K562 (cell line): ENCODE results near the gene EXO5. TPM values are rescaled to one million over a fixed set of nuclear protein-coding genes. Genes with fewer than 3 reads are reported as not detected.

ENCODE experiments used
- BRD9 ChIP-seq: fragments of 450-650 bp; IDR thresholded peaks from 2 replicates; pipeline ENCODE4 v1.6.1; 2018; ENCODE audit warnings: low read depth; ENCODE audit not compliant: partially characterized antibody
- CXXC5 ChIP-seq: fragments of 250-450 bp; sonication (Bioruptor Pico); IDR thresholded peaks from 2 replicates; pipeline ENCODE4 v1.8.0; 2022; ENCODE audit warnings: inconsistent platforms, mild to moderate bottlenecking, moderate library complexity
- ERF ChIP-seq: fragments of 450-650 bp; formaldehyde crosslinking; IDR thresholded peaks from 2 replicates; pipeline ENCODE4 v1.4.0; 2020; ENCODE audit warnings: mild to moderate bottlenecking, mixed read lengths
- FOXP1 ChIP-seq: sonication (generic); formaldehyde crosslinking; IDR thresholded peaks from 2 replicates; pipeline ENCODE4 v1.8.0; 2022; ENCODE audit warnings: mild to moderate bottlenecking, missing genetic modification reagents
- GABPA ChIP-seq: fragments of 200-800 bp; sonication (Bioruptor generic); conservative IDR thresholded peaks from 2 replicates; pipeline ENCODE4 v1.6.1; 2016; ENCODE audit warnings: low read depth, missing genetic modification characterization, missing compliant biosample characterization
- HNRNPH1 ChIP-seq: fragments of 200-400 bp; formaldehyde crosslinking; optimal IDR thresholded peaks from 2 replicates; pipeline ENCODE3; 2017; ENCODE audit warnings: low read depth, mild to moderate bottlenecking, low read length, moderate library complexity
- MED1 ChIP-seq: sonication (generic); formaldehyde crosslinking; IDR thresholded peaks from 2 replicates; pipeline ENCODE4 v1.8.1; 2023; ENCODE audit warnings: missing genetic modification reagents, borderline replicate concordance
- MEF2A ChIP-seq: IDR thresholded peaks from 2 replicates; pipeline ENCODE4 v1.6.1; 2011; ENCODE audit warnings: low read depth, mild to moderate bottlenecking, low read length, moderate library complexity; ENCODE audit not compliant: control insufficient read depth
- polyA plus RNA-seq, 8 experiments: library from polyadenylated mRNA; depleted of rRNA in 4 of 8; stranded (reverse) in 5 of 8; unstranded in 3 of 8; fragments of >200 nt; fragmentation: Nextera tagmentation in 2 of 8; fragmentation: Illumina TruSeq in 1 of 8; extraction: Ambion mirVana in 2 of 8; extraction: Trizol in 1 of 8; gene quantifications; 2 replicates each; pipeline versions ENCODE4 v1.2.1 to v1.2.3, GENCODE V29; 2011 to 2014; ENCODE audit warnings: inconsistent platforms in 1 of 8, missing spikeins in 1 of 8
- total RNA-seq, 7 experiments: library from RNA; depleted of rRNA in 6 of 7; stranded (reverse); fragments of >200 nt in 6 of 7; fragmentation: Illumina TruSeq in 2 of 7; extraction: Trizol in 2 of 7; gene quantifications; 2 replicates each; pipeline versions ENCODE4 v1.2.1 to v1.2.3, GENCODE V29; 2011 to 2021; ENCODE audit warnings: low replicate concordance in 1 of 7
- TF ChIP-seq, protein P1 (sequence below): fragments of 450-650 bp; IDR thresholded peaks from 2 replicates; pipeline ENCODE4 v1.6.1; 2017; ENCODE audit warnings: antibody characterized with exemption
- TF ChIP-seq, protein P2 (sequence below): fragments of 450-650 bp; IDR thresholded peaks from 2 replicates; pipeline ENCODE4 v1.6.1; 2018; ENCODE audit warnings: mild to moderate bottlenecking, low read depth; ENCODE audit not compliant: partially characterized antibody
- TF ChIP-seq, protein P3 (sequence below): sonication (generic); formaldehyde crosslinking; IDR thresholded peaks from 2 replicates; pipeline ENCODE4 v1.8.1; 2022; ENCODE audit warnings: missing genetic modification reagents
- TF ChIP-seq, protein P4 (sequence below), 2 experiments: fragments of 150-350 bp in 1 of 2; IDR thresholded peaks; 2 replicates each; pipeline ENCODE4 v1.6.1; 2012 to 2016; ENCODE audit warnings: low read depth in 2 of 2, low read length in 2 of 2, mild to moderate bottlenecking in 1 of 2, moderate library complexity in 1 of 2

The EXO5 gene
- total and polyA plus RNA-seq, 9 of the 15 experiments (the other 6 are each of a cell fraction or from before 2014, with no cell fraction given) = 1.1 to 4.3 (median 2.8) TPM

DNA sequence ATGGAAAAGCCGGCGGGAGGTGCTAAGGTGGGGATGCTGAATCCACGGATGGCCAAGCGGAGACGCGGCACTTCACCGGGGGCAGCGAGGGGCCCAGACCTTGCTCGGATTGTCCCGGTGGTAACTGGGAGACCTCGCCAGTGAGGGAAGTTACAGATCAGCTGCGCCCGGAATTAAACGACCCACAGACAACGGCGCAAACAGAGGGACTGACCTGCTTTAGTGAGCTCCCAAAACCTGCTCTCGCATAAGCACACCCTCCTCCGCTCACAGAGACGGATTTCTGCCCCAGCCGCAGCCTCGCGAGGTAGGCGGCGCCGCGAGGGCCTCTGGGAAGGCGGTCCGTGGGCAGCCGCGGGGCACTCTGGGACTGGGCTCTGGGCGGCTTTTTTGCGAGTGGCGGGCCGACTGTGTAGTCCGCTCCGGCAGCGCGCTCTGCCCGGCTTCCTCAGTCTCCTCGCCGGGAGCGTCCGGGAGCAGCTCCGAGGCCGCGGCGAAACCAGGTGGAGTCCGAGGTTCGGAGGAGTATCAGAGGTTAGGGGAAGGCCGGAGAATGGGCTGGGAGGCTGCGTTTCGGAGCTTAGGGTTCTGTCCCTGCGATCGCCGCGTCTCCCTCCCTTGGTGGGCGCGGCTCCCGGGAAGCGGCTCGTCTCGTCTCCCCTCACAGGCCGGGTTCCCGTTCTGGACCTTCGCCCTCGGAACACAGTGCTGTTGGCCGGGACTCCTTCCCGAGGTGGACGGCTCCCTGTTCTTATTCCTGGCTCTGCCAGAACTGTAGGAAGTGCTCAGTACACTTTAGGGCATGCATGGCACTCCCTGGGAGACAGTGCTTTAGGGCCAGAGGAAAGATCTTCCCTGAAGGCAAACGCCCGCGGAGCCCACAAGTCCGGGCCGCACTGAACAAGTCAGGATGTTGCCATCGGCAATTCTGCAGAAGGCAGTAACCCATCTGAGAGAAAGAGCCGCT is at the start of gene EXO5 (continued):
- TF ChIP-seq, protein P1, sequence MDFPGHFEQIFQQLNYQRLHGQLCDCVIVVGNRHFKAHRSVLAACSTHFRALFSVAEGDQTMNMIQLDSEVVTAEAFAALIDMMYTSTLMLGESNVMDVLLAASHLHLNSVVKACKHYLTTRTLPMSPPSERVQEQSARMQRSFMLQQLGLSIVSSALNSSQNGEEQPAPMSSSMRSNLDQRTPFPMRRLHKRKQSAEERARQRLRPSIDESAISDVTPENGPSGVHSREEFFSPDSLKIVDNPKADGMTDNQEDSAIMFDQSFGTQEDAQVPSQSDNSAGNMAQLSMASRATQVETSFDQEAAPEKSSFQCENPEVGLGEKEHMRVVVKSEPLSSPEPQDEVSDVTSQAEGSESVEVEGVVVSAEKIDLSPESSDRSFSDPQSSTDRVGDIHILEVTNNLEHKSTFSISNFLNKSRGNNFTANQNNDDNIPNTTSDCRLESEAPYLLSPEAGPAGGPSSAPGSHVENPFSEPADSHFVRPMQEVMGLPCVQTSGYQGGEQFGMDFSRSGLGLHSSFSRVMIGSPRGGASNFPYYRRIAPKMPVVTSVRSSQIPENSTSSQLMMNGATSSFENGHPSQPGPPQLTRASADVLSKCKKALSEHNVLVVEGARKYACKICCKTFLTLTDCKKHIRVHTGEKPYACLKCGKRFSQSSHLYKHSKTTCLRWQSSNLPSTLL = no peak
- TF ChIP-seq ERF = no peak
- TF ChIP-seq FOXP1 (CRISPR knock-in tag) = no peak
- no peak for TF ChIP-seq HNRNPH1
- TF ChIP-seq, protein P2, sequence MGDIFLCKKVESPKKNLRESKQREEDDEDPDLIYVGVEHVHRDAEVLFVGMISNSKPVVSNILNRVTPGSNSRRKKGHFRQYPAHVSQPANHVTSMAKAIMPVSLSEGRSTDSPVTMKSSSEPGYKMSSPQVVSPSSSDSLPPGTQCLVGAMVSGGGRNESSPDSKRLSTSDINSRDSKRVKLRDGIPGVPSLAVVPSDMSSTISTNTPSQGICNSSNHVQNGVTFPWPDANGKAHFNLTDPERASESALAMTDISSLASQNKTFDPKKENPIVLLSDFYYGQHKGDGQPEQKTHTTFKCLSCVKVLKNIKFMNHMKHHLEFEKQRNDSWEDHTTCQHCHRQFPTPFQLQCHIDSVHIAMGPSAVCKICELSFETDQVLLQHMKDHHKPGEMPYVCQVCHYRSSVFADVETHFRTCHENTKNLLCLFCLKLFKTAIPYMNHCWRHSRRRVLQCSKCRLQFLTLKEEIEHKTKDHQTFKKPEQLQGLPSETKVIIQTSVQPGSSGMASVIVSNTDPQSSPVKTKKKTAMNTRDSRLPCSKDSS = no peak
- TF ChIP-seq, protein P3, sequence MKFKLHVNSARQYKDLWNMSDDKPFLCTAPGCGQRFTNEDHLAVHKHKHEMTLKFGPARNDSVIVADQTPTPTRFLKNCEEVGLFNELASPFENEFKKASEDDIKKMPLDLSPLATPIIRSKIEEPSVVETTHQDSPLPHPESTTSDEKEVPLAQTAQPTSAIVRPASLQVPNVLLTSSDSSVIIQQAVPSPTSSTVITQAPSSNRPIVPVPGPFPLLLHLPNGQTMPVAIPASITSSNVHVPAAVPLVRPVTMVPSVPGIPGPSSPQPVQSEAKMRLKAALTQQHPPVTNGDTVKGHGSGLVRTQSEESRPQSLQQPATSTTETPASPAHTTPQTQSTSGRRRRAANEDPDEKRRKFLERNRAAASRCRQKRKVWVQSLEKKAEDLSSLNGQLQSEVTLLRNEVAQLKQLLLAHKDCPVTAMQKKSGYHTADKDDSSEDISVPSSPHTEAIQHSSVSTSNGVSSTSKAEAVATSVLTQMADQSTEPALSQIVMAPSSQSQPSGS (CRISPR knock-in tag) = no peak
- no peak for TF ChIP-seq MED1
- TF ChIP-seq GABPA (tag) = no peak
- TF ChIP-seq, protein P4, sequence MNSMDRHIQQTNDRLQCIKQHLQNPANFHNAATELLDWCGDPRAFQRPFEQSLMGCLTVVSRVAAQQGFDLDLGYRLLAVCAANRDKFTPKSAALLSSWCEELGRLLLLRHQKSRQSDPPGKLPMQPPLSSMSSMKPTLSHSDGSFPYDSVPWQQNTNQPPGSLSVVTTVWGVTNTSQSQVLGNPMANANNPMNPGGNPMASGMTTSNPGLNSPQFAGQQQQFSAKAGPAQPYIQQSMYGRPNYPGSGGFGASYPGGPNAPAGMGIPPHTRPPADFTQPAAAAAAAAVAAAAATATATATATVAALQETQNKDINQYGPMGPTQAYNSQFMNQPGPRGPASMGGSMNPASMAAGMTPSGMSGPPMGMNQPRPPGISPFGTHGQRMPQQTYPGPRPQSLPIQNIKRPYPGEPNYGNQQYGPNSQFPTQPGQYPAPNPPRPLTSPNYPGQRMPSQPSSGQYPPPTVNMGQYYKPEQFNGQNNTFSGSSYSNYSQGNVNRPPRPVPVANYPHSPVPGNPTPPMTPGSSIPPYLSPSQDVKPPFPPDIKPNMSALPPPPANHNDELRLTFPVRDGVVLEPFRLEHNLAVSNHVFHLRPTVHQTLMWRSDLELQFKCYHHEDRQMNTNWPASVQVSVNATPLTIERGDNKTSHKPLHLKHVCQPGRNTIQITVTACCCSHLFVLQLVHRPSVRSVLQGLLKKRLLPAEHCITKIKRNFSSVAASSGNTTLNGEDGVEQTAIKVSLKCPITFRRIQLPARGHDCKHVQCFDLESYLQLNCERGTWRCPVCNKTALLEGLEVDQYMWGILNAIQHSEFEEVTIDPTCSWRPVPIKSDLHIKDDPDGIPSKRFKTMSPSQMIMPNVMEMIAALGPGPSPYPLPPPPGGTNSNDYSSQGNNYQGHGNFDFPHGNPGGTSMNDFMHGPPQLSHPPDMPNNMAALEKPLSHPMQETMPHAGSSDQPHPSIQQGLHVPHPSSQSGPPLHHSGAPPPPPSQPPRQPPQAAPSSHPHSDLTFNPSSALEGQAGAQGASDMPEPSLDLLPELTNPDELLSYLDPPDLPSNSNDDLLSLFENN (IDR thresholded peaks at IDR 0.05; ENCODE audit: low read depth in 2 of 2, low read length in 2 of 2) = no peak
- no peak for TF ChIP-seq MEF2A
- TF ChIP-seq CXXC5 (CRISPR knock-in tag) = peak; percentile 42; the same call in 1 of the 2 replicates
- TF ChIP-seq BRD9 = no peak
